Activated CD4-positive, alpha-beta T cell treated with anti-CD3 and anti-CD28 coated beads, Interleukin-2, amount 50 U/mL, for 48 hours (primary cell): ENCODE measurements around the gene SLC45A2.

Experiments used
- DNase-seq, 2 experiments: peaks; one replicate each; pipeline ENCODE4 v3.0.0-alpha.2; 2020

The SLC45A2 gene

GRCh38 chr5:34005681-34006080 is 21.2 kb upstream of the SLC45A2 start:
- DNase-seq = no peak

- peak in 1 of 2 experiments; percentile 36 for DNase-seq
These were observed 20.7 kb upstream of the SLC45A2 start for GRCh38 chr5:34005211-34005610.

GRCh38 chr5:34003941-34004340 is 19.4 kb upstream of the SLC45A2 start:
- no peak for DNase-seq

GRCh38 chr5:34002629-34003328 is 18.3 kb upstream of the SLC45A2 start:
- no peak for DNase-seq

- DNase-seq = no peak
These were observed 16.8 kb upstream of the SLC45A2 start for GRCh38 chr5:34001241-34001841.

GRCh38 chr5:33999978-34000377 is 15.5 kb upstream of the SLC45A2 start:
- no peak for DNase-seq

- peak; percentile 8 to 22 for DNase-seq
These were observed 13.0 kb upstream of the SLC45A2 start for GRCh38 chr5:33997331-33997983.

GRCh38 chr5:33995865-33996264 is 11.4 kb upstream of the SLC45A2 start:
- no peak for DNase-seq

- no peak for DNase-seq
These were observed 10.4 kb upstream of the SLC45A2 start for GRCh38 chr5:33994845-33995244.

- DNase-seq = no peak
These were observed 8.4 kb upstream of the SLC45A2 start for GRCh38 chr5:33992864-33993263.

- DNase-seq = no peak
These were observed 954 bp upstream of the SLC45A2 start for GRCh38 chr5:33985447-33985846.

- no peak for DNase-seq
These were observed 315 bp downstream of the SLC45A2 start for GRCh38 chr5:33984178-33984577.

GRCh38 chr5:33981408-33982162 is 2.9 kb downstream of the SLC45A2 start:
- no peak for DNase-seq

GRCh38 chr5:33980030-33980429 is 4.5 kb downstream of the SLC45A2 start:
- no peak for DNase-seq

GRCh38 chr5:33978306-33978705 is 6.2 kb downstream of the SLC45A2 start:
- no peak for DNase-seq

- no peak for DNase-seq
These were observed 8.2 kb downstream of the SLC45A2 start for GRCh38 chr5:33976307-33976706.

- DNase-seq = no peak
These were observed 8.6 kb downstream of the SLC45A2 start for GRCh38 chr5:33975852-33976251.

- DNase-seq = no peak
These were observed 11.2 kb downstream of the SLC45A2 start for GRCh38 chr5:33973271-33973670.

GRCh38 chr5:33969572-33970452 is 14.7 kb downstream of the SLC45A2 start:
- no peak for DNase-seq

- no peak for DNase-seq
These were observed 16.1 kb downstream of the SLC45A2 start for GRCh38 chr5:33968211-33969005.

GRCh38 chr5:33966805-33967204 is 17.7 kb downstream of the SLC45A2 start:
- DNase-seq = no peak
